MCF 10A (cell line): ENCODE data around the gene DDX4. TPM values are rescaled to one million over a fixed set of nuclear protein-coding genes. Genes with fewer than 3 reads are reported as not detected.

Experiments used
- BruUV-seq: library from RNA; stranded (reverse); fragments of 400-500 nt; replicated peaks from 2 replicates; lab custom pipeline; 2021; lab: Mats Ljungman, UMichigan
- CTCF ChIA-PET: fragments of 300-600 bp; sonication (Branson Sonifier 250); formaldehyde crosslinking; extraction: SDS; loops from one replicate; lab custom pipeline; 2021; ENCODE audit warnings: antibody characterized with exemption, inconsistent platforms; lab: Yijun Ruan, JAX
- POLR2A ChIA-PET: fragments of 300-600, 350-650 bp; sonication (Branson Sonifier 250); formaldehyde crosslinking; extraction: SDS; loops from one replicate; lab custom pipeline; 2020; ENCODE audit warnings: antibody characterized with exemption, inconsistent platforms; lab: Yijun Ruan, JAX
- DNase-seq: peaks from one replicate; pipeline ENCODE4 v3.0.0-alpha.2; 2018; ENCODE audit not compliant: unreplicated experiment
- H3K27ac Mint-ChIP-seq: one replicate; pipeline ENCODE4 v1.8.0; 2022; ENCODE audit warnings: mild to moderate bottlenecking, low read depth, mixed read lengths; ENCODE audit not compliant: unreplicated experiment
- H3K27me3 Mint-ChIP-seq: one replicate; pipeline ENCODE4 v1.8.0; 2022; ENCODE audit warnings: mixed read lengths; ENCODE audit not compliant: insufficient read depth, unreplicated experiment
- H3K36me3 Mint-ChIP-seq: one replicate; pipeline ENCODE4 v1.8.0; 2022; ENCODE audit warnings: mild to moderate bottlenecking, moderate library complexity, mixed read lengths; ENCODE audit not compliant: insufficient read depth, unreplicated experiment
- H3K4me1 Mint-ChIP-seq: one replicate; pipeline ENCODE4 v1.8.0; 2022; ENCODE audit warnings: mixed read lengths; ENCODE audit not compliant: insufficient read depth, unreplicated experiment
- H3K4me3 Mint-ChIP-seq: one replicate; pipeline ENCODE4 v1.8.0; 2022; ENCODE audit warnings: mild to moderate bottlenecking, moderate library complexity, mixed read lengths; ENCODE audit not compliant: unreplicated experiment
- H3K9me3 Mint-ChIP-seq: one replicate; pipeline ENCODE4 v1.8.0; 2022; ENCODE audit warnings: mixed read lengths; ENCODE audit not compliant: unreplicated experiment
- intact Hi-C: fragments of 100-400 bp; cut with micrococcal nuclease; formaldehyde crosslinking; loops from 2 replicates; pipeline ENCODE4 v1.14.1; 2022
- total RNA-seq: library from RNA; stranded (reverse); gene quantifications from 2 replicates; pipeline ENCODE4 v1.2.3, GENCODE V29; 2022
- TF ChIP-seq, protein P1 (sequence below): fragments of 200-600 bp; IDR thresholded peaks from one replicate; pipeline ENCODE4 v1.8.0; 2022; ENCODE audit warnings: antibody characterized with exemption, mild to moderate bottlenecking; ENCODE audit not compliant: unreplicated experiment

Gene DDX4
- total RNA-seq, 1 experiment from 2014 or later = not detected

DNA sequence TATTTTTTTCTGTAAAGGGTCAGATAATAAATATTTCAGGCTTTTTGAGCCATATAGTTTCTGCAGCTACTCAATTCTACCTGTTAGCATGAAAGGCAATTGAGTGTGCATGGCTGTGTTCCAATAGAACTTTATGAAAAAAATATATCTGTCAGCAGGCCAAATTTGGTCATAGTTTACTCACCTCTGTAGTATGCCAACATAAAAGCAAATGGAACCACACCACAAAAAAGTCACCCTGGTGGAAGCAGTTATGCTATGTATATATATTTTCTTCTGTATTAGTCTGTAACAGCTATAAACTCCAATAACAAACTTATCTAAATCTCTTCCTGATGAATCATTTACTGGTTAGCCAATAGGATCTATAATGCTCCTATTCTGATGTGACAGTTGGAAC lies 29.1 kb upstream of the DDX4 start:
- Mint-ChIP-seq H3K4me1 (peaks cover 5% of the 10 kb centered on the region), H3K27me3 (no peaks in the 10 kb centered on the region), H3K9me3 (no peaks in the 10 kb centered on the region), H3K27ac (no peak overlapping the region), H3K4me3 (no peak overlapping the region), H3K36me3 (peaks cover 26% of the 10 kb centered on the region)
- DNase-seq = peak; percentile 53
- POLR2A ChIA-PET = interaction anchor here (0.7 to 1.3 kb wide), 4 partner anchors 10 to 401 kb away, joined by 3 read pairs; partner anchors contain the start of genes DHX29, IL6ST and MTREX
- CTCF ChIA-PET = interaction anchor here (0.6 kb wide), 1 partner anchor 494 kb away, joined by 3 read pairs; no protein-coding TSS in a partner anchor
- TF ChIP-seq, protein P1, sequence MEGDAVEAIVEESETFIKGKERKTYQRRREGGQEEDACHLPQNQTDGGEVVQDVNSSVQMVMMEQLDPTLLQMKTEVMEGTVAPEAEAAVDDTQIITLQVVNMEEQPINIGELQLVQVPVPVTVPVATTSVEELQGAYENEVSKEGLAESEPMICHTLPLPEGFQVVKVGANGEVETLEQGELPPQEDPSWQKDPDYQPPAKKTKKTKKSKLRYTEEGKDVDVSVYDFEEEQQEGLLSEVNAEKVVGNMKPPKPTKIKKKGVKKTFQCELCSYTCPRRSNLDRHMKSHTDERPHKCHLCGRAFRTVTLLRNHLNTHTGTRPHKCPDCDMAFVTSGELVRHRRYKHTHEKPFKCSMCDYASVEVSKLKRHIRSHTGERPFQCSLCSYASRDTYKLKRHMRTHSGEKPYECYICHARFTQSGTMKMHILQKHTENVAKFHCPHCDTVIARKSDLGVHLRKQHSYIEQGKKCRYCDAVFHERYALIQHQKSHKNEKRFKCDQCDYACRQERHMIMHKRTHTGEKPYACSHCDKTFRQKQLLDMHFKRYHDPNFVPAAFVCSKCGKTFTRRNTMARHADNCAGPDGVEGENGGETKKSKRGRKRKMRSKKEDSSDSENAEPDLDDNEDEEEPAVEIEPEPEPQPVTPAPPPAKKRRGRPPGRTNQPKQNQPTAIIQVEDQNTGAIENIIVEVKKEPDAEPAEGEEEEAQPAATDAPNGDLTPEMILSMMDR = no peak
- no TSS peak for BruUV-seq
- intact Hi-C loops = no loop called here

DNA sequence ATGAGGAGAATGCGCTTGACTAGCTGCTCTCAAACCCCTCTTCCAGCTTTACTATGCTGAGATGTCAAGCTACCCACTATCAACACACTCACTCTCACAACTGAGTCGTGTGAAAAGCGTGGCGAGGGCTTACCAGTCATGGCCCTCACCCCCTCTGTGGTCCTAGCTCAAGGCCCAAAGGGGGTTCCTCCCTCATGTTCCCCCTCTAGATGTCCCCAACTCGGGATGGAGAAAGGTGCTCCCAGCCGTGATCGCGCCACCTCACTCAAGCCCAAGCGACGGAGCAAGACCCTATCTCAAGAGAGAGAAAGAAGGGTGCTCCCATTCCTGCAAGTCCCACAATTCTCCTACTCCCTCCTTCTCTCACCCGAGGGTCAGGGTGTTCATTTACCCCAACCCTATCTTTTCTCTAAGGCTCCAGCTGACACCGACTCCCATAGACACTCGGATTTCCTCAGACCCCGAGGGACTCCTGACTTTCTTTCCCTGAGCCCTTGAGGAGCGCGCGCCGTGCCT lies 26.3 kb upstream of the DDX4 start:
- Mint-ChIP-seq H3K36me3 (peaks cover 23% of the 10 kb centered on the region), H3K4me3 (peak overlapping the region; percentile 98), H3K9me3 (peaks cover 14% of the 10 kb centered on the region), H3K27me3 (no peaks in the 10 kb centered on the region), H3K27ac (peak overlapping the region; percentile 99), H3K4me1 (peaks cover 5% of the 10 kb centered on the region)
- intact Hi-C loops = loop anchor here (2.0 to 5.0 kb wide), 3 partner anchors 139 to 491 kb away; partner anchors contain the start of gene IL31RA
- no peak for DNase-seq
- ChIA-PET POLR2A (interaction anchor here (0.6 to 2.2 kb wide), 5 partner anchors 141 to 532 kb away, joined by 3 to 5 read pairs (median 3); partner anchors contain the start of gene DHX29), CTCF (interaction anchor here (0.5 to 1.1 kb wide), 3 partner anchors 144 to 269 kb away, joined by 3 to 5 read pairs (median 3); no protein-coding TSS in a partner anchor)
- TF ChIP-seq, protein P1 = no peak
- TSS peak; percentile 49 for BruUV-seq

DNA sequence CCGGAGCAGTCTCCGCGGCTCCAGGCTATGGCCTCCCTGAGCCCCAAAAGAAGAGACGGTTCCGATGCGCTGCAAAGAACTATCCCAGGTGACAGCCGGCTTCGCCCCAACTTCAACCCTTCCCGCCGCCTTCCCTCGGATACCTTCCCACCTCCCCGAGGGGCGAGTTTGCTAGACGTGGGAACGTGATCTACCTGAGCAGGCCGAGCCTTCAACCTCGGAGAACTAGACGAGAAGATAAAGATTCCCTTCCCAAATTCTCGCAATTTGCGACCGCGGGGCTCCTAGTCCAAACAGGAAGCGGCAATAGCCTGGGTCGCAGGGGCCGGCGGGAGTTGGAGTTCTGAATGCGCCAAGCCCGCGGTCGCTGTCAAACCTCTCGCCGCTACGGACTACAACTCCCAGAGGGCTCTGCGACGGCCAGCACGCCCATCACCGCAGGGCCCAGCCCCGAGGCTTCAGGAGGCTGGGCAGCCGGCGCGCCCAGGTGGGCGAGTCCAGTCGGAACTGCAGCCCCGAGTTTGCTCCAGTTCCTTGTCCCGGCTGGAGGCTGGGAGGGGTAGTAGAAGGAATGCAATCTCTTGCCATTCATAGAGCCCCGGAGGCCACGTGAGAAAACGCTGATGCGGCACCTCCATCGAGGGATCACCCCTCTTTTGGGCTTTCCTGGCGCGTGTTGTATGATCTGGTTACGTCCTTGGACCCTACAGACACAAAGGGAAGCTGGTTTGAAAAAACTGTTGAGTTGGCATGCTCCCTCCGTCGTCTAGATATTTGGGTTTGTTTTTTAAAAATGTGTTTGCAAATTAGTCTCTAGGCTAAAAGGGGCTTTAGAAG lies 25.6 kb upstream of the DDX4 start, which contains the start of gene SLC38A9:
Gene SLC38A9, minus strand, starts transcription at position 302 of the 837 bp plus-strand sequence. CDS start 14,366 bp downstream, outside the sequence.
- H3K4me3 Mint-ChIP-seq = peak within 1 kb of the TSS; percentile 98
- peak; percentile 93 for DNase-seq
- ChIA-PET POLR2A (interaction anchor here (0.6 to 2.2 kb wide), 12 partner anchors 10 to 533 kb away, joined by 3 to 8 read pairs (median 3); partner anchors contain the start of genes DHX29, IL31RA and IL6ST), CTCF (interaction anchor here (1.4 kb wide), 1 partner anchor 21 kb away, joined by 6 read pairs; no protein-coding TSS in a partner anchor)
- H3K36me3 Mint-ChIP-seq = peaks cover 20% of the 10 kb centered on the region
- no TSS peak for BruUV-seq
- H3K27ac Mint-ChIP-seq = peak within 1 kb of the TSS; percentile 99
- TF ChIP-seq, protein P1 = no peak
- intact Hi-C loops = loop anchor here (2.0 to 5.0 kb wide), 3 partner anchors 139 to 490 kb away; partner anchors contain the start of gene IL31RA
- peaks cover 5% of the 10 kb centered on the region for H3K4me1 Mint-ChIP-seq
- no peaks in the 10 kb centered on the region for H3K27me3 Mint-ChIP-seq
- H3K9me3 Mint-ChIP-seq = peaks cover 20% of the 10 kb centered on the region
